ENCODE data around the gene PSMA5. TPM values are rescaled to one million over a fixed set of nuclear protein-coding genes. Genes with fewer than 3 reads are reported as not detected.
A peak's percentile ranks its signal among the peaks of the same experiment; 100 is the strongest.
"Not testable (repeated sequence)": the region's sequence is repeated elsewhere in the genome, so short reads cannot be mapped to it uniquely, and the experiment has no call there.

Gene PSMA5
- polyA plus RNA-seq, 1 experiment = 151 TPM

DNA sequence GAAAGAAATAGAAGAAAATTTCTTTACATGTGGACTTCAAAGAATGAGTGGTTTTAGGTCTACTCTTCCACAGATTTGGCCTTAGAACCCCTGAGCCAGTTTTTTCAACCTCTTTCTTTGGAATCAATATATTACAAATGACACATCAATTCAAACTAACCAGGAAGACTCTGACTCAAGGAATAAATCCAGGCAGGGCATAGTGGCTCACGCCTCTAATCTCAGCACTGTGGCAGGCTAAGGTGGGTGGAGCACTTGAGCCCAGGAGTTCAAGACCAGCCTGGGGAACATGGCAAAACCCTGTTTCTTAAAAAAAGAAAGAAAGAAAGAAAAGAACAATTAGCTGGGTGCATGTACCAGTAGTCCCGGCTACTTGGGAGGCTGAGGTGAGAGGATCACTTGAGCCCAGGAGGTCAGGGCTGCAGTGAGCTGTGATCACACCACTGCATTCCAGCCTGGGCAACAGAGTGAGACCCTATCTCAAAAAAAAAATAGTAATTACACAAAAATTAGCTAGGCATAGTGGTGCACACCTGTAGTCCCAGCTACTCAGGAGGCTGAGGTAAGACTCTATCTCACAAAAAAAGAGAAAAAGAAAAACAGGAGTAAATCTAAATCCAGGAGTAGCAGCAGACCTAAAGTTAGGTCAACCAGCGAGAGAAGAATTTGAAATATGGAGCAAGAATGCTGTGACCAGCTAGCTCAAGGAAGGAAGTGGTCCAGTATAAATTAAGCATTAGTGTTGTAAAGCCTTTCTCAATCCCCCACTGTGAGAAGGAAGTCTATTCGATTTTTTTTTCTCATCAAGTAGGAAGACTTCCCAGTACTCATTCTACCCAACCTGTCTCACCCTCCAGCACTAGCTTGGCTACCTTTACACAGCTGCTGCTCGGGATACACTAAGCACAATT, 30.4 kb downstream of the PSMA5 start:
- ChIA-PET POLR2A (interaction anchor here (0.5 to 0.7 kb wide), 2 partner anchors 147 to 168 kb away, joined by 4 to 11 read pairs; partner anchors contain the start of gene CELSR2), CTCF (interaction anchor here (0.6 to 9.2 kb wide), 9 partner anchors 13 to 195 kb away, joined by 3 to 140 read pairs (median 6); partner anchors contain the start of gene PSRC1)
- peak; percentile 19 for DNase-seq (ENCODE audit: low read depth)
- peak overlapping the region; percentile 50 for H3K4me3 ChIP-seq (ENCODE audit: low read depth, low read length)
- H3K27me3 ChIP-seq (ENCODE audit: control insufficient read depth, insufficient read depth, low read length) = no peaks in the 10 kb centered on the region
- H3K36me3 ChIP-seq (ENCODE audit: control insufficient read depth, insufficient read depth, low read length) = no peaks in the 10 kb centered on the region
- TF ChIP-seq CTCF (IDR thresholded peaks at IDR 0.05; ENCODE audit: insufficient read depth, low read depth, low read length) = no peak

DNA sequence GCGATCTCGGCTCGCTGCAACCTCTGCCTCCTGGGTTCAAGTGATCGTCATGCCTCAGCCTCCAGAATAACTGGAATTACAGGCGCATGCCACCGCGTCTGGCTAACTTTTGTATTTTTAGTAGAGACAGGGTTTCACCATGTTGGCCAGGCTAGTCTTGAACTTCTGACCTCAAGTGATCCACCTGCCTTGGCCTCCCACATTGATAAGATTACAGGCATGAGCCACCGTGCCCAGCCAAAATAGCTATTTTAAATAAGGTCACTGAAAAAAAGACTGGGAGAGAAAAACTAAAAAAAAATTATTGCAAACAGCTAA, 31.0 kb downstream of the PSMA5 start:
- H3K4me3 ChIP-seq (ENCODE audit: low read depth, low read length); H3K36me3 ChIP-seq (ENCODE audit: control insufficient read depth, insufficient read depth, low read length); POLR2A ChIA-PET; H3K27me3 ChIP-seq (ENCODE audit: control insufficient read depth, insufficient read depth, low read length); DNase-seq (ENCODE audit: low read depth): not testable (repeated sequence)
- CTCF ChIA-PET = interaction anchor here (7.2 to 9.2 kb wide), 2 partner anchors 117 to 129 kb away, joined by 77 to 140 read pairs; no protein-coding TSS in a partner anchor

- CTCF ChIA-PET = interaction anchor here (0.9 to 9.2 kb wide), 3 partner anchors 116 to 131 kb away, joined by 3 to 140 read pairs (median 31); no protein-coding TSS in a partner anchor
Measured at GRCh38 chr1:109394591-109395281, 31.5 kb downstream of the PSMA5 start.

GRCh38 chr1:109393617-109394233, 32.5 kb downstream of the PSMA5 start:
- POLR2A ChIA-PET = no interaction called here
- H3K36me3 ChIP-seq (ENCODE audit: control insufficient read depth, insufficient read depth, low read length) = no peaks in the 10 kb centered on the region
- H3K27me3 ChIP-seq (ENCODE audit: control insufficient read depth, insufficient read depth, low read length) = no peaks in the 10 kb centered on the region
- CTCF ChIA-PET = interaction anchor here (0.6 to 5.6 kb wide), 5 partner anchors 8 to 139 kb away, joined by 3 to 31 read pairs (median 3); no protein-coding TSS in a partner anchor
- no peak overlapping the region for H3K4me3 ChIP-seq (ENCODE audit: low read depth, low read length)
- TF ChIP-seq CTCF (IDR thresholded peaks at IDR 0.05; ENCODE audit: insufficient read depth, low read depth, low read length) = no peak
- DNase-seq (ENCODE audit: low read depth) = no peak

More at GRCh38 chr1:109394591-109395281, 31.5 kb downstream of the PSMA5 start:
- H3K4me3 ChIP-seq (ENCODE audit: low read depth, low read length) = no peak overlapping the region
- DNase-seq (ENCODE audit: low read depth) = no peak
- TF ChIP-seq CTCF (IDR thresholded peaks at IDR 0.05; ENCODE audit: insufficient read depth, low read depth, low read length) = no peak
- POLR2A ChIA-PET = no interaction called here
- no peaks in the 10 kb centered on the region for H3K27me3 ChIP-seq (ENCODE audit: control insufficient read depth, insufficient read depth, low read length)
- no peaks in the 10 kb centered on the region for H3K36me3 ChIP-seq (ENCODE audit: control insufficient read depth, insufficient read depth, low read length)

- H3K4me3 ChIP-seq (ENCODE audit: low read depth, low read length) = no peak overlapping the region
- no peak for TF ChIP-seq CTCF (IDR thresholded peaks at IDR 0.05; ENCODE audit: insufficient read depth, low read depth, low read length)
- POLR2A ChIA-PET = no interaction called here
Measured at GRCh38 chr1:109392788-109393616, 33.2 kb downstream of the PSMA5 start.

More at GRCh38 chr1:109392788-109393616, 33.2 kb downstream of the PSMA5 start:
- Histone ChIP-seq H3K27me3 (ENCODE audit: control insufficient read depth, insufficient read depth, low read length) (no peaks in the 10 kb centered on the region), H3K36me3 (ENCODE audit: control insufficient read depth, insufficient read depth, low read length) (no peaks in the 10 kb centered on the region)
- DNase-seq (ENCODE audit: low read depth) = no peak
- CTCF ChIA-PET = interaction anchor here (0.6 to 5.6 kb wide), 8 partner anchors 9 to 140 kb away, joined by 3 to 31 read pairs (median 4); partner anchors contain the start of gene PSMA5

Data from BJ (cell line).